Measurements from ENCODE around the gene PKP3. TPM values are rescaled to one million over a fixed set of nuclear protein-coding genes. Genes with fewer than 3 reads are reported as not detected.
A peak's percentile ranks its signal among the peaks of the same experiment; 100 is the strongest.

Gene PKP3
- polyA plus RNA-seq, 1 donor = 0.36 TPM

- no peak for DNase-seq
Observed at GRCh38 chr11:363948-364761, 29.9 kb upstream of the PKP3 start.

GRCh38 chr11:364991-365725 is 28.9 kb upstream of the PKP3 start:
- no peak for DNase-seq

- DNase-seq = no peak
Observed at GRCh38 chr11:365831-366230, 28.2 kb upstream of the PKP3 start.

- DNase-seq = no peak
Observed at GRCh38 chr11:367956-368413, 26.0 kb upstream of the PKP3 start.

- no peak for DNase-seq
Observed at GRCh38 chr11:368414-369335, 25.3 kb upstream of the PKP3 start.

- peak; percentile 49 for DNase-seq
Observed at GRCh38 chr11:369336-370018, 24.5 kb upstream of the PKP3 start, which contains the start of gene B4GALNT4. TSS of gene B4GALNT4 (plus strand) at chr11:369499. CDS start at chr11:369804, 305 bp downstream.

GRCh38 chr11:370070-370941 is 23.7 kb upstream of the PKP3 start:
- DNase-seq = no peak

GRCh38 chr11:371051-371450 is 23.0 kb upstream of the PKP3 start:
- no peak for DNase-seq

- no peak for DNase-seq
Observed at GRCh38 chr11:371716-372590, 22.1 kb upstream of the PKP3 start.

GRCh38 chr11:372809-373715 is 20.9 kb upstream of the PKP3 start:
- no peak for DNase-seq

- no peak for DNase-seq
Observed at GRCh38 chr11:373716-374551, 20.1 kb upstream of the PKP3 start.

- DNase-seq = no peak
Observed at GRCh38 chr11:375065-376025, 18.7 kb upstream of the PKP3 start.

GRCh38 chr11:376531-377173 is 17.4 kb upstream of the PKP3 start:
- DNase-seq = no peak

GRCh38 chr11:377174-377865 is 16.7 kb upstream of the PKP3 start:
- no peak for DNase-seq

- DNase-seq = no peak
Observed at GRCh38 chr11:377883-378500, 16.0 kb upstream of the PKP3 start.

Data from hindlimb muscle (tissue), 1 donor.